22Rv1 (cell line): Measurements from ENCODE around the gene PTPRD.

ENCODE experiments used
- ZFX ChIP-seq: fragments of 450-650 bp; IDR thresholded peaks from 2 replicates; pipeline ENCODE4 v1.6.1; 2017; ENCODE audit warnings: antibody characterized with exemption, borderline replicate concordance
- TF ChIP-seq, protein P1 (sequence below): fragments of 450-650 bp; IDR thresholded peaks from 2 replicates; pipeline ENCODE4 v1.5.1; 2017; ENCODE audit warnings: mild to moderate bottlenecking

DNA sequence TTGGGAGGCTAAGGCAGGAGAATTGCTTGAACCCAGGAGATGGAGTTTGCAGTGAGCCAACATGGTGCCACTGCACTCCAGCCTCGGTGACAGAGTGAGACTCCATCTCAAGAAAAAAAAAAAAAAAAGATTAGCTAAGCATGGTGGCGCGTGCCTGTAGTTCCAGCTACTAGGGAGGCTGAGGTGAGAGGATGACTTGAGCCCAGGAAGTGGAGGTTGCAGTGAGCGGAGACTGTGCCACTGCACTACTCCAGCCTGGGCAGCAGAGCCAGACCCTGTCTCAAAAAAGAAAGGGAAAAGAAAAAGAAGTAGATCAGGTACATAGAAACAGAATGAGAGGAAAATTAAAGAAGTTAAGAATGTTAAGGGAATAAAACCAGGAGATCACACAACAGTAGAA is 1886.1 kb downstream of the PTPRD start:
- TF ChIP-seq, protein P1, sequence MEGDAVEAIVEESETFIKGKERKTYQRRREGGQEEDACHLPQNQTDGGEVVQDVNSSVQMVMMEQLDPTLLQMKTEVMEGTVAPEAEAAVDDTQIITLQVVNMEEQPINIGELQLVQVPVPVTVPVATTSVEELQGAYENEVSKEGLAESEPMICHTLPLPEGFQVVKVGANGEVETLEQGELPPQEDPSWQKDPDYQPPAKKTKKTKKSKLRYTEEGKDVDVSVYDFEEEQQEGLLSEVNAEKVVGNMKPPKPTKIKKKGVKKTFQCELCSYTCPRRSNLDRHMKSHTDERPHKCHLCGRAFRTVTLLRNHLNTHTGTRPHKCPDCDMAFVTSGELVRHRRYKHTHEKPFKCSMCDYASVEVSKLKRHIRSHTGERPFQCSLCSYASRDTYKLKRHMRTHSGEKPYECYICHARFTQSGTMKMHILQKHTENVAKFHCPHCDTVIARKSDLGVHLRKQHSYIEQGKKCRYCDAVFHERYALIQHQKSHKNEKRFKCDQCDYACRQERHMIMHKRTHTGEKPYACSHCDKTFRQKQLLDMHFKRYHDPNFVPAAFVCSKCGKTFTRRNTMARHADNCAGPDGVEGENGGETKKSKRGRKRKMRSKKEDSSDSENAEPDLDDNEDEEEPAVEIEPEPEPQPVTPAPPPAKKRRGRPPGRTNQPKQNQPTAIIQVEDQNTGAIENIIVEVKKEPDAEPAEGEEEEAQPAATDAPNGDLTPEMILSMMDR, result no peak
- TF ChIP-seq ZFX, result no peak
